IMR-90 (cell line): Measurements from ENCODE around the gene FAIM. TPM values are rescaled to one million over a fixed set of nuclear protein-coding genes. Genes with fewer than 3 reads are reported as not detected.
A peak's percentile ranks its signal among the peaks of the same experiment; 100 is the strongest.
"Not testable (repeated sequence)": the region's sequence is repeated elsewhere in the genome, so short reads cannot be mapped to it uniquely, and the experiment has no call there.

Source experiments
- ATAC-seq: fragments of 200-7000 bp; cut with Tn5 transposase; 2 replicates; pipeline ENCODE4 v1.9.1; 2020; ENCODE audit warnings: low read depth, mild to moderate bottlenecking, moderate library complexity
- BruUV-seq: library from RNA; stranded (reverse); fragments of 400-500 nt; replicated peaks from 2 replicates; lab custom pipeline; 2021; lab: Mats Ljungman, UMichigan
- CTCF ChIA-PET: fragments of 300-600 bp; formaldehyde crosslinking; extraction: SDS; loops from one replicate; lab custom pipeline; 2021; ENCODE audit warnings: antibody characterized with exemption; lab: Yijun Ruan, JAX
- POLR2A ChIA-PET: fragments of 300-600 bp; sonication (Branson Sonifier 250); formaldehyde crosslinking; loops from one replicate; lab custom pipeline; 2022; ENCODE audit warnings: antibody characterized with exemption; ENCODE audit not compliant: unreplicated experiment; lab: Charles Lee
- DNase-seq: peaks from one replicate; pipeline ENCODE4 v3.0.0; 2013
- H2AFZ ChIP-seq: replicated peaks from 2 replicates; pipeline ENCODE3; 2013; ENCODE audit warnings: low read length, mild to moderate bottlenecking; ENCODE audit not compliant: poor library complexity
- H2AK5ac ChIP-seq: 2 replicates; pipeline ENCODE4 v1.6.1; 2013; ENCODE audit warnings: low read depth, low read length, inconsistent platforms
- H2AK9ac ChIP-seq: replicated peaks from 2 replicates; pipeline ENCODE3; 2013; ENCODE audit warnings: mild to moderate bottlenecking, low read depth, low read length, moderate library complexity; ENCODE audit not compliant: poor library complexity
- H2BK120ac ChIP-seq: 2 replicates; pipeline ENCODE4 v1.6.1; 2013; ENCODE audit warnings: low read depth, low read length, inconsistent platforms
- H2BK15ac ChIP-seq: 3 replicates; pipeline ENCODE4 v1.6.1; 2013; ENCODE audit warnings: low read depth, low read length, inconsistent platforms
- H2BK20ac ChIP-seq: 2 replicates; pipeline ENCODE4 v1.6.1; 2013; ENCODE audit warnings: low read depth, mild to moderate bottlenecking, inconsistent platforms, low read length, moderate library complexity
- H2BK5ac ChIP-seq: 2 replicates; pipeline ENCODE4 v1.6.1; 2013; ENCODE audit warnings: mild to moderate bottlenecking, low read depth, low read length, inconsistent platforms; ENCODE audit not compliant: poor library complexity, severe bottlenecking
- H3K14ac ChIP-seq: replicated peaks from 2 replicates; pipeline ENCODE4 v1.6.1; 2013; ENCODE audit warnings: low read depth, low read length, inconsistent platforms
- H3K18ac ChIP-seq: 2 replicates; pipeline ENCODE4 v1.6.1; 2013; ENCODE audit warnings: low read depth, low read length, control low read depth
- H3K23ac ChIP-seq: 2 replicates; pipeline ENCODE4 v1.6.1; 2013; ENCODE audit warnings: low read depth, low read length, inconsistent platforms
- H3K27ac ChIP-seq: 2 replicates; pipeline ENCODE4 v1.5.1; 2013; ENCODE audit warnings: mild to moderate bottlenecking, control low read depth, low read length; ENCODE audit not compliant: insufficient read depth
- H3K27me3 ChIP-seq: 2 replicates; pipeline ENCODE4 v1.6.1; 2013; ENCODE audit warnings: low read length; ENCODE audit not compliant: control insufficient read depth, insufficient read depth
- H3K36me3 ChIP-seq: 2 replicates; pipeline ENCODE4 v1.6.1; 2013; ENCODE audit warnings: low read length, mixed read lengths; ENCODE audit not compliant: control insufficient read depth, insufficient read depth
- H3K4ac ChIP-seq: 2 replicates; pipeline ENCODE4 v1.6.1; 2013; ENCODE audit warnings: low read depth, low read length, inconsistent platforms
- H3K4me1 ChIP-seq: 2 replicates; pipeline ENCODE4 v1.6.1; 2013; ENCODE audit warnings: low read length, mixed read lengths; ENCODE audit not compliant: control insufficient read depth, insufficient read depth
- H3K4me2 ChIP-seq: 2 replicates; pipeline ENCODE4 v1.6.1; 2013; ENCODE audit warnings: low read depth, mild to moderate bottlenecking, control low read depth, low read length, moderate library complexity
- H3K4me3 ChIP-seq: 2 replicates; pipeline ENCODE4 v1.5.1; 2013; ENCODE audit warnings: low read depth, mild to moderate bottlenecking, control low read depth, low read length, moderate library complexity; ENCODE audit not compliant: insufficient read depth
- H3K56ac ChIP-seq: 2 replicates; pipeline ENCODE4 v1.6.1; 2013; ENCODE audit warnings: low read length, inconsistent platforms; ENCODE audit not compliant: insufficient read depth; ENCODE audit errors: extremely low read depth
- H3K79me1 ChIP-seq, 2 experiments: 2 replicates each; pipeline ENCODE4 v1.6.1; 2013; ENCODE audit warnings: low read length in 2 of 2, inconsistent platforms in 1 of 2, low read depth in 1 of 2
- H3K9ac ChIP-seq: 2 replicates; pipeline ENCODE4 v1.6.1; 2013; ENCODE audit warnings: low read depth, low read length, control low read depth
- H3K9me1 ChIP-seq: 2 replicates; pipeline ENCODE4 v1.6.1; 2013; ENCODE audit warnings: low read length, inconsistent platforms; ENCODE audit not compliant: insufficient read depth
- H3K9me3 ChIP-seq: 2 replicates; pipeline ENCODE4 v1.6.1; 2013; ENCODE audit warnings: low read length; ENCODE audit not compliant: control insufficient read depth, insufficient read depth
- H4K20me1 ChIP-seq: 2 replicates; pipeline ENCODE4 v1.6.1; 2013; ENCODE audit warnings: low read length, inconsistent platforms; ENCODE audit not compliant: insufficient read depth
- H4K5ac ChIP-seq: 2 replicates; pipeline ENCODE4 v1.6.1; 2013; ENCODE audit warnings: mild to moderate bottlenecking, low read depth, low read length, control low read depth
- H4K8ac ChIP-seq, 2 experiments: 2 replicates each; pipeline ENCODE4 v1.6.1; 2013; ENCODE audit warnings: low read depth in 2 of 2, low read length in 2 of 2, control low read depth in 1 of 2, inconsistent platforms in 1 of 2
- H4K91ac ChIP-seq: 2 replicates; pipeline ENCODE4 v1.6.1; 2013; ENCODE audit warnings: low read depth, low read length, inconsistent platforms; ENCODE audit not compliant: insufficient read depth
- RCOR1 ChIP-seq: IDR thresholded peaks from 2 replicates; pipeline ENCODE4 v1.6.1; 2012; ENCODE audit warnings: mild to moderate bottlenecking, low read length, improper control_type of control experiment; ENCODE audit not compliant: insufficient replicate concordance
- WGBS, 2 experiments: methylation state at CpG; one replicate each; pipeline versions ENCODE4 v1.1.5 to v1.1.7; 2013; ENCODE audit warnings: missing lambda C conversion rate in 2 of 2; ENCODE audit not compliant: insufficient read length in 1 of 2; ENCODE audit errors: extremely low coverage in 2 of 2; 5-methylcytosine and 5-hydroxymethylcytosine counted together
- dilution Hi-C: fragments of 300-500 bp; cut with HindIII; formaldehyde crosslinking; loops from one replicate; pipeline ENCODE4 v1.14.3; 2018; ENCODE audit warnings: low sequenced_read_pairs; ENCODE audit not compliant: unreplicated experiment
- in situ Hi-C: fragments of 300-500 bp; cut with MboI; formaldehyde crosslinking; loops from 3 replicates; pipeline ENCODE4 v1.14.3; 2019; ENCODE audit warnings: low sequenced_read_pairs, inconsistent platforms, mixed read lengths
- intact Hi-C: fragments of 100-400 bp; cut with micrococcal nuclease; formaldehyde crosslinking; loops from 2 replicates; pipeline ENCODE4 v1.10.0; 2022
- polyA plus RNA-seq, 3 experiments: library from polyadenylated mRNA; depleted of rRNA; stranded (reverse); fragments of >200 nt; gene quantifications; 2 replicates each; pipeline ENCODE4 v1.2.3, GENCODE V29; 2012; ENCODE audit warnings: low replicate concordance in 1 of 3
- total RNA-seq: library from RNA; depleted of rRNA; stranded (reverse); fragments of >200 nt; gene quantifications from 2 replicates; pipeline ENCODE4 v1.2.3, GENCODE V29; 2012

FAIM gene
- total and polyA plus RNA-seq, 2 of the 4 experiments (the other 2 are of a cell fraction): 2.5 to 3.4 TPM

- no peak for TF ChIP-seq RCOR1
These were observed 13.5 kb upstream of the FAIM start (continued) for GRCh38 chr3:138594935-138595610.

- BruUV-seq, H3K14ac ChIP-seq, H3K9me1 ChIP-seq, H3K56ac ChIP-seq, H2BK15ac ChIP-seq, H3K4me1 ChIP-seq, H3K27me3 ChIP-seq, H3K9me3 ChIP-seq, H3K27ac ChIP-seq, dilution Hi-C loops, H3K23ac ChIP-seq, H2AFZ ChIP-seq, H3K4ac ChIP-seq, H4K91ac ChIP-seq, H3K4me2 ChIP-seq, H2BK120ac ChIP-seq, DNase-seq, H3K4me3 ChIP-seq, H2BK5ac ChIP-seq, H3K36me3 ChIP-seq, ATAC-seq, POLR2A ChIA-PET, H3K79me1 ChIP-seq, H2BK20ac ChIP-seq, H4K5ac ChIP-seq, H3K9ac ChIP-seq, H2AK9ac ChIP-seq, H4K20me1 ChIP-seq, H2AK5ac ChIP-seq, H3K18ac ChIP-seq: not testable (repeated sequence)
- WGBS, 2 experiments: no CpG with 5 or more reads among the region's 6 CpGs
- CTCF ChIA-PET: interaction anchor here (1.0 kb wide), 1 partner anchor 318 kb away, joined by 3 read pairs; no protein-coding TSS in a partner anchor
- in situ Hi-C loops: loop anchor here (5.0 to 25.0 kb wide), 2 partner anchors 320 to 740 kb away; partner anchors contain the start of gene MRPS22
- H4K8ac ChIP-seq: 0 out of 4 replicates have a peak overlapping the region, but pooled peaks of 1 of the 2 experiments have one; percentile 28
- intact Hi-C loops: loop anchor here (10.0 kb wide), 1 partner anchor 237 kb away; the partner anchor contains the start of gene PIK3CB
These were observed 11.2 kb upstream of the FAIM start for GRCh38 chr3:138597186-138597976.
